GM12878 (cell line): ENCODE results near the gene RAD9A. TPM values are rescaled to one million over a fixed set of nuclear protein-coding genes. Genes with fewer than 3 reads are reported as not detected.

Experiments used
- BCL3 ChIP-seq: IDR thresholded peaks from 2 replicates; pipeline ENCODE4 v1.6.1; 2011; ENCODE audit warnings: borderline replicate concordance, low read depth, mild to moderate bottlenecking, moderate library complexity, low read length; ENCODE audit not compliant: insufficient read depth, poor library complexity, severe bottlenecking
- CBFB ChIP-seq: IDR thresholded peaks from 2 replicates; pipeline ENCODE4 v1.6.1; 2016; ENCODE audit warnings: antibody characterized with exemption, low read depth
- CBX5 ChIP-seq: sonication (generic); IDR thresholded peaks from 2 replicates; pipeline ENCODE4 v1.6.1; 2016; ENCODE audit warnings: low read depth, moderate library complexity, mild to moderate bottlenecking, inconsistent platforms
- CHD4 ChIP-seq: fragments of 200-600 bp; sonication (generic); IDR thresholded peaks from 2 replicates; pipeline ENCODE4 v1.6.1; 2016; ENCODE audit warnings: mild to moderate bottlenecking
- FOXM1 ChIP-seq: IDR thresholded peaks from 2 replicates; pipeline ENCODE4 v1.6.1; 2012; ENCODE audit warnings: low read depth, mild to moderate bottlenecking, inconsistent platforms, low read length, moderate library complexity
- IRF3 ChIP-seq: fragments of 450-650 bp; IDR thresholded peaks from 2 replicates; pipeline ENCODE4 v1.6.1; 2014; ENCODE audit warnings: mild to moderate bottlenecking
- MEF2A ChIP-seq: IDR thresholded peaks from 2 replicates; pipeline ENCODE4 v1.6.1; 2011; ENCODE audit warnings: low read depth, mild to moderate bottlenecking, low read length, moderate library complexity; ENCODE audit not compliant: insufficient read depth
- NFXL1 ChIP-seq: fragments of 450-650 bp; IDR thresholded peaks from 2 replicates; pipeline ENCODE4 v1.6.1; 2017; ENCODE audit warnings: antibody characterized with exemption, mild to moderate bottlenecking, borderline replicate concordance
- NFYA ChIP-seq: IDR thresholded peaks from 2 replicates; pipeline ENCODE4 v1.6.1; 2011; ENCODE audit warnings: low read depth, mild to moderate bottlenecking, low read length, improper control_type of control experiment, borderline replicate concordance
- RELA ChIP-seq: fragments of 450-650 bp; IDR thresholded peaks from 2 replicates; pipeline ENCODE4 v1.8.0; 2014; ENCODE audit warnings: borderline replicate concordance; ENCODE audit not compliant: partially characterized antibody
- SMARCA5 ChIP-seq: fragments of 450-650 bp; IDR thresholded peaks from 2 replicates; pipeline ENCODE4 v1.6.1; 2017; ENCODE audit warnings: mild to moderate bottlenecking
- SREBF1 ChIP-seq: IDR thresholded peaks from 2 replicates; pipeline ENCODE4 v1.6.1; 2012; ENCODE audit warnings: mild to moderate bottlenecking, low read length
- STAT1 ChIP-seq: fragments of 450-650 bp; conservative IDR thresholded peaks from 2 replicates; pipeline ENCODE4 v1.6.1; 2014; ENCODE audit warnings: antibody characterized with exemption, mild to moderate bottlenecking
- SUPT20H ChIP-seq: IDR thresholded peaks from 2 replicates; pipeline ENCODE4 v1.6.1; 2011; ENCODE audit warnings: low read depth, mild to moderate bottlenecking, low read length, moderate library complexity, borderline replicate concordance; ENCODE audit not compliant: control insufficient read depth
- TCF3 ChIP-seq: IDR thresholded peaks from 2 replicates; pipeline ENCODE4 v1.6.1; 2012; ENCODE audit warnings: low read depth, mild to moderate bottlenecking, low read length, borderline replicate concordance; ENCODE audit not compliant: insufficient read depth
- ZNF622 ChIP-seq: fragments of 450-650 bp; IDR thresholded peaks from 2 replicates; pipeline ENCODE4 v1.6.1; 2017; ENCODE audit warnings: mild to moderate bottlenecking, inconsistent platforms
- ZSCAN29 ChIP-seq: fragments of 450-650 bp; IDR thresholded peaks from 2 replicates; pipeline ENCODE4 v1.6.1; 2017; ENCODE audit warnings: mild to moderate bottlenecking, moderate library complexity
- ZZZ3 ChIP-seq: IDR thresholded peaks from 2 replicates; pipeline ENCODE4 v1.6.1; 2011; ENCODE audit warnings: low read depth; ENCODE audit not compliant: control insufficient read depth, insufficient read length
- polyA plus RNA-seq, 11 experiments: library from polyadenylated mRNA; depleted of rRNA in 4 of 11; unstranded in 6 of 11; stranded (reverse) in 5 of 11; fragments of >200 nt; fragmentation: Nextera tagmentation in 4 of 11; fragmentation: Illumina TruSeq in 1 of 11; extraction: Ambion mirVana in 4 of 11; extraction: Trizol in 1 of 11; gene quantifications; 1 replicate in 1 of 11; 2 replicates in 10 of 11; pipeline versions ENCODE4 v1.2.1 to v1.2.3, GENCODE V29; 2011 to 2016; ENCODE audit warnings: inconsistent platforms in 2 of 11, missing spikeins in 2 of 11, low read depth in 1 of 11
- total RNA-seq, 4 experiments: library from RNA; depleted of rRNA in 3 of 4; stranded (reverse); fragments of >200 nt in 3 of 4; fragmentation: Illumina TruSeq in 1 of 4; extraction: Trizol in 1 of 4; gene quantifications; 2 replicates each; pipeline versions ENCODE4 v1.2.1 to v1.2.3, GENCODE V29; 2013 to 2021
- TF ChIP-seq, protein P1 (sequence below): IDR thresholded peaks from 2 replicates; pipeline ENCODE4 v1.6.1; 2011; ENCODE audit warnings: low read depth, mild to moderate bottlenecking, low read length, moderate library complexity, borderline replicate concordance; ENCODE audit errors: extremely low read depth
- TF ChIP-seq, protein P2 (sequence below): IDR thresholded peaks from 2 replicates; pipeline ENCODE4 v1.6.1; 2011; ENCODE audit warnings: mild to moderate bottlenecking, low read depth, low read length, moderate library complexity; ENCODE audit not compliant: insufficient replicate concordance
- TF ChIP-seq, protein P3 (sequence below): fragments of 450-650 bp; IDR thresholded peaks from 2 replicates; pipeline ENCODE4 v1.6.1; 2017; ENCODE audit warnings: mild to moderate bottlenecking
- TF ChIP-seq, protein P4 (sequence below): fragments of 450-650 bp; conservative IDR thresholded peaks from 2 replicates; pipeline ENCODE4 v1.6.1; 2017; ENCODE audit warnings: mild to moderate bottlenecking, moderate library complexity

The RAD9A gene
- total and polyA plus RNA-seq, 10 of the 15 experiments (the other 5 are each of a cell fraction or from before 2014, with no cell fraction given) = 1.1 to 36.2 (median 19.8) TPM

GRCh38 chr11:67372993-67373647 lies 18.7 kb upstream of the RAD9A start, which contains the start of gene CLCF1 (continued):
- TF ChIP-seq, protein P1, sequence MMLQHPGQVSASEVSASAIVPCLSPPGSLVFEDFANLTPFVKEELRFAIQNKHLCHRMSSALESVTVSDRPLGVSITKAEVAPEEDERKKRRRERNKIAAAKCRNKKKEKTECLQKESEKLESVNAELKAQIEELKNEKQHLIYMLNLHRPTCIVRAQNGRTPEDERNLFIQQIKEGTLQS = no peak
- TF ChIP-seq NFXL1 (0 out of 2 replicates have a peak, but pooled peaks have one; percentile 31), SUPT20H (no peak), ZZZ3 (no peak), BCL3 (no peak), CBX5 (no peak), SMARCA5 (peak; percentile 26; the same call in 1 of the 2 replicates), IRF3 (no peak), ZSCAN29 (0 out of 2 replicates have a peak, but pooled peaks have one; percentile 21), CBFB (no peak), NFYA (no peak), STAT1 (no peak), TCF3 (no peak), ZNF622 (no peak), RELA (no peak), FOXM1 (no peak), CHD4 (no peak), MEF2A (no peak), SREBF1 (no peak)
- TF ChIP-seq, protein P2, sequence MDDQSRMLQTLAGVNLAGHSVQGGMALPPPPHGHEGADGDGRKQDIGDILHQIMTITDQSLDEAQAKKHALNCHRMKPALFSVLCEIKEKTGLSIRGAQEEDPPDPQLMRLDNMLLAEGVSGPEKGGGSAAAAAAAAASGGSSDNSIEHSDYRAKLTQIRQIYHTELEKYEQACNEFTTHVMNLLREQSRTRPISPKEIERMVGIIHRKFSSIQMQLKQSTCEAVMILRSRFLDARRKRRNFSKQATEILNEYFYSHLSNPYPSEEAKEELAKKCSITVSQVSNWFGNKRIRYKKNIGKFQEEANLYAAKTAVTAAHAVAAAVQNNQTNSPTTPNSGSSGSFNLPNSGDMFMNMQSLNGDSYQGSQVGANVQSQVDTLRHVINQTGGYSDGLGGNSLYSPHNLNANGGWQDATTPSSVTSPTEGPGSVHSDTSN = no peak
- TF ChIP-seq, protein P3, sequence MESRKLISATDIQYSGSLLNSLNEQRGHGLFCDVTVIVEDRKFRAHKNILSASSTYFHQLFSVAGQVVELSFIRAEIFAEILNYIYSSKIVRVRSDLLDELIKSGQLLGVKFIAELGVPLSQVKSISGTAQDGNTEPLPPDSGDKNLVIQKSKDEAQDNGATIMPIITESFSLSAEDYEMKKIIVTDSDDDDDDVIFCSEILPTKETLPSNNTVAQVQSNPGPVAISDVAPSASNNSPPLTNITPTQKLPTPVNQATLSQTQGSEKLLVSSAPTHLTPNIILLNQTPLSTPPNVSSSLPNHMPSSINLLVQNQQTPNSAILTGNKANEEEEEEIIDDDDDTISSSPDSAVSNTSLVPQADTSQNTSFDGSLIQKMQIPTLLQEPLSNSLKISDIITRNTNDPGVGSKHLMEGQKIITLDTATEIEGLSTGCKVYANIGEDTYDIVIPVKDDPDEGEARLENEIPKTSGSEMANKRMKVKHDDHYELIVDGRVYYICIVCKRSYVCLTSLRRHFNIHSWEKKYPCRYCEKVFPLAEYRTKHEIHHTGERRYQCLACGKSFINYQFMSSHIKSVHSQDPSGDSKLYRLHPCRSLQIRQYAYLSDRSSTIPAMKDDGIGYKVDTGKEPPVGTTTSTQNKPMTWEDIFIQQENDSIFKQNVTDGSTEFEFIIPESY = no peak
- TF ChIP-seq, protein P4, sequence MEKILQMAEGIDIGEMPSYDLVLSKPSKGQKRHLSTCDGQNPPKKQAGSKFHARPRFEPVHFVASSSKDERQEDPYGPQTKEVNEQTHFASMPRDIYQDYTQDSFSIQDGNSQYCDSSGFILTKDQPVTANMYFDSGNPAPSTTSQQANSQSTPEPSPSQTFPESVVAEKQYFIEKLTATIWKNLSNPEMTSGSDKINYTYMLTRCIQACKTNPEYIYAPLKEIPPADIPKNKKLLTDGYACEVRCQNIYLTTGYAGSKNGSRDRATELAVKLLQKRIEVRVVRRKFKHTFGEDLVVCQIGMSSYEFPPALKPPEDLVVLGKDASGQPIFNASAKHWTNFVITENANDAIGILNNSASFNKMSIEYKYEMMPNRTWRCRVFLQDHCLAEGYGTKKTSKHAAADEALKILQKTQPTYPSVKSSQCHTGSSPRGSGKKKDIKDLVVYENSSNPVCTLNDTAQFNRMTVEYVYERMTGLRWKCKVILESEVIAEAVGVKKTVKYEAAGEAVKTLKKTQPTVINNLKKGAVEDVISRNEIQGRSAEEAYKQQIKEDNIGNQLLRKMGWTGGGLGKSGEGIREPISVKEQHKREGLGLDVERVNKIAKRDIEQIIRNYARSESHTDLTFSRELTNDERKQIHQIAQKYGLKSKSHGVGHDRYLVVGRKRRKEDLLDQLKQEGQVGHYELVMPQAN = 0 out of 2 replicates have a peak, but pooled peaks have one; percentile 30
